Measurements from ENCODE around the gene C2CD2L. TPM values are rescaled to one million over a fixed set of nuclear protein-coding genes. Genes with fewer than 3 reads are reported as not detected.
A peak's percentile ranks its signal among the peaks of the same experiment; 100 is the strongest.
"Not testable (repeated sequence)": the region's sequence is repeated elsewhere in the genome, so short reads cannot be mapped to it uniquely, and the experiment has no call there.

The C2CD2L gene
- total and polyA plus RNA-seq, 2 donors (not counting 1 experiment from before 2014, with no cell fraction given), result 3.0 TPM

GRCh38 chr11:119161871-119162270 is 54.7 kb downstream of the C2CD2L start:
- H3K4me1 ChIP-seq (ENCODE audit: control insufficient read depth, extremely low read depth, insufficient read depth, low read length), result peaks cover 2% of the 10 kb centered on the region
- DNase-seq (ENCODE audit: low read depth in 2 of 2), result no peak
- H2AFZ ChIP-seq (ENCODE audit: low read length), result no peak overlapping the region
- no peaks in the 10 kb centered on the region for H4K20me1 ChIP-seq (ENCODE audit: control insufficient read depth, extremely low read depth, insufficient read depth, low read length)
- H3K4me3 ChIP-seq (replicated peaks in 1 of 4; ENCODE audit: control extremely low read depth in 1 of 4, insufficient read depth in 1 of 4, low read depth in 3 of 4, low read length in 4 of 4), result no peak overlapping the region
- H3K79me2 ChIP-seq (ENCODE audit: control insufficient read depth, insufficient read depth, low read length), result no peaks in the 10 kb centered on the region
- H3K9me3 ChIP-seq (ENCODE audit: control insufficient read depth, insufficient read depth, low read depth, low read length), result no peaks in the 10 kb centered on the region
- TF ChIP-seq, protein P1, sequence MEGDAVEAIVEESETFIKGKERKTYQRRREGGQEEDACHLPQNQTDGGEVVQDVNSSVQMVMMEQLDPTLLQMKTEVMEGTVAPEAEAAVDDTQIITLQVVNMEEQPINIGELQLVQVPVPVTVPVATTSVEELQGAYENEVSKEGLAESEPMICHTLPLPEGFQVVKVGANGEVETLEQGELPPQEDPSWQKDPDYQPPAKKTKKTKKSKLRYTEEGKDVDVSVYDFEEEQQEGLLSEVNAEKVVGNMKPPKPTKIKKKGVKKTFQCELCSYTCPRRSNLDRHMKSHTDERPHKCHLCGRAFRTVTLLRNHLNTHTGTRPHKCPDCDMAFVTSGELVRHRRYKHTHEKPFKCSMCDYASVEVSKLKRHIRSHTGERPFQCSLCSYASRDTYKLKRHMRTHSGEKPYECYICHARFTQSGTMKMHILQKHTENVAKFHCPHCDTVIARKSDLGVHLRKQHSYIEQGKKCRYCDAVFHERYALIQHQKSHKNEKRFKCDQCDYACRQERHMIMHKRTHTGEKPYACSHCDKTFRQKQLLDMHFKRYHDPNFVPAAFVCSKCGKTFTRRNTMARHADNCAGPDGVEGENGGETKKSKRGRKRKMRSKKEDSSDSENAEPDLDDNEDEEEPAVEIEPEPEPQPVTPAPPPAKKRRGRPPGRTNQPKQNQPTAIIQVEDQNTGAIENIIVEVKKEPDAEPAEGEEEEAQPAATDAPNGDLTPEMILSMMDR (conservative IDR thresholded peaks at IDR 0.05 in 1 of 2, IDR thresholded peaks at IDR 0.05 in 1 of 2; ENCODE audit: low read depth in 1 of 2, low read length in 2 of 2), result no peak
- no peak for TF ChIP-seq EZH2 (IDR thresholded peaks at IDR 0.05; ENCODE audit: low read length, missing control alignments)
- no peak overlapping the region for H3K4me2 ChIP-seq (ENCODE audit: extremely low read depth, insufficient read depth, low read length)
- H3K9ac ChIP-seq (ENCODE audit: insufficient read depth, low read length), result no peak overlapping the region
- no peaks in the 10 kb centered on the region for H3K36me3 ChIP-seq (ENCODE audit: control insufficient read depth, insufficient read depth, low read length)
- H3K27ac ChIP-seq (ENCODE audit: insufficient read depth, low read length), result no peak overlapping the region
- peaks cover 13% of the 10 kb centered on the region for H3K27me3 ChIP-seq (ENCODE audit: control insufficient read depth, insufficient read depth, low read length)

DNA sequence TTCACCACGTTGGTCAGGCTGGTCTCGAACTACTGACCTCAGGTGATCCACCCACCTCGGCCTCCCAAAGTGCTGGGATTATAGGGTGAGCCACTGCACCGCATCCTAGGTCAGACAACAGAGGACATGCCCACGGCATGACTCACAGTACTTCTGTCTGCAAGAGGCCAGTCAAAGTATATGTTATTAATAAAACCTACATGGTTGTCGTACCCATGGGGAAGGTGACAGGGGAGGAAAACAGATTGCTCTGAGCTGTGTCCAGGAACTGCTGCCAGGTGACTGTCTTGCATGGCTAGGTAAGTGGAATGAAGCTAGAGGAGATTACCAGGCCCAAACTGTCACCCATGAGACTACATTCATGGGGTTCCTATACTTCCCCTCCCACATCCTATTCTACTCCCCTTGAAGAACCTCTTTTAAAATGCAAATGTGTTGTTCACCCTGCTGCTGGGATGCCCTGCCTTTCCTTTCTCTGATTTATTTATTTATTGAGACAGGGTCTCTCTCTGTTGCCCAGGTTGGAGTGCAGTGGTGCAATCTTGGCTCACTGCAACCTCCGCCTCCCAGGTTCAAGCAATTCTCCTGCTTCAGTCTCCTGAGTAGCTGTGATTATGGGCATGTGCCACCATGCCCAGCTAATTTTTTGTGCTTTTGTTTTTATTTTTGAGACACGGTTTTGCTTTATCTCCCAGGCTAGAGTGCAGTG is 59.4 kb downstream of the C2CD2L start:
- Histone ChIP-seq H3K4me3 (replicated peaks in 1 of 4; ENCODE audit: control extremely low read depth in 1 of 4, insufficient read depth in 1 of 4, low read depth in 3 of 4, low read length in 4 of 4) (no peak overlapping the region), H3K36me3 (ENCODE audit: control insufficient read depth, insufficient read depth, low read length) (no peaks in the 10 kb centered on the region), H3K9ac (ENCODE audit: insufficient read depth, low read length) (no peak overlapping the region), H3K27me3 (ENCODE audit: control insufficient read depth, insufficient read depth, low read length) (peaks cover 9% of the 10 kb centered on the region), H3K9me3 (ENCODE audit: control insufficient read depth, insufficient read depth, low read depth, low read length) (no peaks in the 10 kb centered on the region), H3K79me2 (ENCODE audit: control insufficient read depth, insufficient read depth, low read length) (no peaks in the 10 kb centered on the region), H3K27ac (ENCODE audit: insufficient read depth, low read length) (no peak overlapping the region), H2AFZ (ENCODE audit: low read length) (no peak overlapping the region), H3K4me2 (ENCODE audit: extremely low read depth, insufficient read depth, low read length) (no peak overlapping the region), H4K20me1 (ENCODE audit: control insufficient read depth, extremely low read depth, insufficient read depth, low read length) (no peaks in the 10 kb centered on the region), H3K4me1 (ENCODE audit: control insufficient read depth, extremely low read depth, insufficient read depth, low read length) (peaks cover 2% of the 10 kb centered on the region)
- DNase-seq (ENCODE audit: low read depth in 2 of 2), result peak; percentile 24 to 72
- no peak for TF ChIP-seq EZH2 (IDR thresholded peaks at IDR 0.05; ENCODE audit: low read length, missing control alignments)
- TF ChIP-seq, protein P1 (conservative IDR thresholded peaks at IDR 0.05 in 1 of 2, IDR thresholded peaks at IDR 0.05 in 1 of 2; ENCODE audit: low read depth in 1 of 2, low read length in 2 of 2), result no peak

- H2AFZ ChIP-seq (ENCODE audit: low read length); DNase-seq (ENCODE audit: low read depth in 2 of 2); H3K4me2 ChIP-seq (ENCODE audit: extremely low read depth, insufficient read depth, low read length); H3K27me3 ChIP-seq (ENCODE audit: control insufficient read depth, insufficient read depth, low read length); H3K79me2 ChIP-seq (ENCODE audit: control insufficient read depth, insufficient read depth, low read length); H3K9me3 ChIP-seq (ENCODE audit: control insufficient read depth, insufficient read depth, low read depth, low read length); H3K9ac ChIP-seq (ENCODE audit: insufficient read depth, low read length); H3K4me1 ChIP-seq (ENCODE audit: control insufficient read depth, extremely low read depth, insufficient read depth, low read length); H4K20me1 ChIP-seq (ENCODE audit: control insufficient read depth, extremely low read depth, insufficient read depth, low read length); H3K4me3 ChIP-seq (replicated peaks in 1 of 4; ENCODE audit: control extremely low read depth in 1 of 4, insufficient read depth in 1 of 4, low read depth in 3 of 4, low read length in 4 of 4); H3K27ac ChIP-seq (ENCODE audit: insufficient read depth, low read length); H3K36me3 ChIP-seq (ENCODE audit: control insufficient read depth, insufficient read depth, low read length): not testable (repeated sequence)
These were observed 59.9 kb downstream of the C2CD2L start for GRCh38 chr11:119167077-119167458.

All from fibroblast of lung (primary cell).